Stimulated activated CD4-positive, alpha-beta T cell treated with anti-CD3 and anti-CD28 coated beads, Interleukin-2, amount 100 ng/mL, for 48 hours (primary cell): ENCODE measurements around the gene PRRT3.
A peak's percentile ranks its signal among the peaks of the same experiment; 100 is the strongest.
"Not testable (repeated sequence)": the region's sequence is repeated elsewhere in the genome, so short reads cannot be mapped to it uniquely, and the experiment has no call there.

ENCODE experiments used
- DNase-seq, 2 donors: peaks; one replicate each; pipeline ENCODE4 v3.0.0-alpha.2; 2020

The PRRT3 gene

DNA sequence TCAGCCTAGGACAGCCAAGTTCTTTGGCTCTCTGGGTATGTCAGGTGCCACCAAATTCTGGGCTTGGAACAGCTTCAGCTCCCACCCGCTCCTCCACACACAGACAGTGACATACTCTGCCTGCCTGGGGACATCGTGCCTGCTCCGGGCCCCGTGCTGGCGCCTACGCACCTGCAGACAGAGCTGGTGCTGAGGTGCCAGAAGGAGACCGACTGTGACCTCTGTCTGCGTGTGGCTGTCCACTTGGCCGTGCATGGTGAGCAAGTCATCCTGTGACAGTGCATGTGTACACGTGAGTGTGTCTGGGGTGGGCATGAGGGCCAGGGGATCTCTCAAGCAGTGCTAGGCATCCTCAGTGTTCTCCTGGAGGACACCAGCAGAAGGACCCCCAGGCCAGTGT, 34.4 kb downstream of the PRRT3 start:
- no peak for DNase-seq

DNA sequence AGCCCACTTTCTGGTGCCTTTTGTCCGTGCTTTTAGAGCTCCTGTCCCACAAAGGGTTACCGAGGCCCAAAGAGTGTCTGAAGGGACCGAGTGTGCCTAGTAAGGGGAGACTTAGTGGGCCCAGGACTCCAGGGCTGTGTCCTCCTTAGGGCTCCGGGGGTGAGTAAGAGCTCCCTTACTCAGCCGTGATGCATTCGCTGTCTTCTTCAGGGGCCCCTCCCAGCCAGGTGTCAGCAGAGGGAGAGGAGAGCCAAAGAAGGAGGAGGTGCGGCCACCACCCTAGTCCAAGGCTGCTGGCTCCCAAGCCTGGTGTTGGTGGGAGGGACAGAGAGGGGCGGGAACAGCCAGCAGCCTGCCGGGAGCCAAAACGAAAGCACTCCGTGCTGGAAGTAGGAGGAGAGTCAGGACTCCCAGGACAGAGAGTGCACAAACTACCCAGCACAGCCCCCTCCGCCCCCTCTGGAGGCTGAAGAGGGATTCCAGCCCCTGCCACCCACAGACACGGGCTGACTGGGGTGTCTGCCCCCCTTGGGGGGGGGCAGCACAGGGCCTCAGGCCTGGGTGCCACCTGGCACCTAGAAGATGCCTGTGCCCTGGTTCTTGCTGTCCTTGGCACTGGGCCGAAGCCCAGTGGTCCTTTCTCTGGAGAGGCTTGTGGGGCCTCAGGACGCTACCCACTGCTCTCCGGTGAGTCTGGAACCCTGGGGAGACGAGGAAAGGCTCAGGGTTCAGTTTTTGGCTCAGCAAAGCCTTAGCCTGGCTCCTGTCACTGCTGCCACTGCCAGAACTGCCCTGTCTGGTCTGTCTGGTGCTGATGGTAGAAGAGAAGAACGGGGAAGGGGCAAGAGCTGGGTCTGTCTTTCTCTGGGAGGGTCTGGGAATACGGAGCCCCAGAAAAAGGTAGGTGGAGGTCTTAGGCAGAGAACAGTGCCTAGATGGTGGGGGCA, 35.2 kb downstream of the PRRT3 start, which contains the start of gene IL17RC:
Gene IL17RC (plus strand): TSS at position 365 of the 947 bp plus-strand sequence. CDS start 218 bp downstream, at position 583.
- DNase-seq, result peak in 1 of 2 donors; percentile 42

DNA sequence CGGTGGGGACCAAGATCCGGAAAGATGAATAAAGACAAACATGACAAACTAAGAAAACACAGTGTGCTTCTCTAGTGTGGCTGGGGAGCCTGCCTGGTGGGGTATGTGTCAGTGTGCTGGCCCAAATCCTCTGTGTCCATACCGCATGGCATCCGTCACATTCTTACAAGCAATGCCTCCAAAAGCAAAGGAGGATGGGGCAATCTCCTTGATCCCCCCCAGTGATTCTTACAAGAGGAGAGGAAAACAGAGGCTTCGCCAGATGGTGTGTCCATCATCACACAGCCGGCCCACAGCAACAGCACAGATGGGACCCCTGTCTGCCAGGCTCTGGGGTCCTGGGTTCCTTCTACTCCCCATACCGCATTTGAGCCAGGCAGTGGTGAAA, 35.9 kb downstream of the PRRT3 start:
- DNase-seq, result no peak

DNA sequence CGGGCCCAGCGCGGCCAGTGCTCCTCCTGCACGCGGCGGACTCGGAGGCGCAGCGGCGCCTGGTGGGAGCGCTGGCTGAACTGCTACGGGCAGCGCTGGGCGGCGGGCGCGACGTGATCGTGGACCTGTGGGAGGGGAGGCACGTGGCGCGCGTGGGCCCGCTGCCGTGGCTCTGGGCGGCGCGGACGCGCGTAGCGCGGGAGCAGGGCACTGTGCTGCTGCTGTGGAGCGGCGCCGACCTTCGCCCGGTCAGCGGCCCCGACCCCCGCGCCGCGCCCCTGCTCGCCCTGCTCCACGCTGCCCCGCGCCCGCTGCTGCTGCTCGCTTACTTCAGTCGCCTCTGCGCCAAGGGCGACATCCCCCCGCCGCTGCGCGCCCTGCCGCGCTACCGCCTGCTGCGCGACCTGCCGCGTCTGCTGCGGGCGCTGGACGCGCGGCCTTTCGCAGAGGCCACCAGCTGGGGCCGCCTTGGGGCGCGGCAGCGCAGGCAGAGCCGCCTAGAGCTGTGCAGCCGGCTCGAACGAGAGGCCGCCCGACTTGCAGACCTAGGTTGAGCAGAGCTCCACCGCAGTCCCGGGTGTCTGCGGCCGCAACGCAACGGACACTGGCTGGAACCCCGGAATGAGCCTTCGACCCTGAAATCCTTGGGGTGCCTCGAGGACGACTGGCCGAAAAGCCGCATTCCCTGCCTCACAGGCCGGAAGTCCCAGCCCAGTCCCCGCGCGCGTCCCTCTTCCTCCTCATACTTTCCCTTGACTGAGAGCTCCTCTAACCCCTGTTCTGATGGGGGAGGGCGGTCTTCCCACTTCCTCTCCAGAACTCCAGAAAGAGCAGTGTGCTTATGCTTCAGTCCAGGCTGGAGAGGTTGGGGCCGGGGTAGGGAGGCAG, 36.7 kb downstream of the PRRT3 start:
- no peak for DNase-seq

DNA sequence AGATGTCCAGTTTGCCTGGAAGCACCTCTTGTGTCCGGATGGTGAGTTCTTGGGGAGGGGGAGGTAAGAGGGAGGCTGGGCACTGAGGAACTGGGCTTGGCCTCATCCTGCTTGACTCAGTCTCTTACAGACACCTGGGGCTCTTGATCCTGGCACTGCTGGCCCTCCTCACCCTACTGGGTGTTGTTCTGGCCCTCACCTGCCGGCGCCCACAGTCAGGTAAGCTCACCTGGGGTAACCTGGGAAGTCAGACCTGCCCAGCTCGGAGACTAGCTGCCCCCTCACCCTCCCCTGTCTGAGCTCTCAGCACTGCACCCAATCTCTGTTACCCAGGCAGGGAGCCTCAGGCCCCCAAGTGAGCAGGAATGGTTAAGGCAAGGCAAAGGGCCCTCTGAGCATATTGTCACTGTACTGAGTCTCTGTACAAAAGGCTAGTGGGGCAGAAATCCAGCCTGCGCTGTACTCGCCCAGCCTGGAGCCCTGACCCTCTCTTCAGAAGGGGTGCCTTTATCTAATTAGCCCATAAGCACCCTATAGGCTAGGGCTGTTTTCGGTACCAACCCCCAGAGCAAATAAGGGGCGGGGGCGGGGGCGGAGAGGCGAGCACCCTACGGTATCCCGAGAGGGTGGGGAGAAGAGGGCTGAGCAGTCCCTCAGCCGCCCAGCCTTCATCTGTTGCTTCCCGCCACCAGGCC, 37.5 kb downstream of the PRRT3 start:
- no peak for DNase-seq

DNA sequence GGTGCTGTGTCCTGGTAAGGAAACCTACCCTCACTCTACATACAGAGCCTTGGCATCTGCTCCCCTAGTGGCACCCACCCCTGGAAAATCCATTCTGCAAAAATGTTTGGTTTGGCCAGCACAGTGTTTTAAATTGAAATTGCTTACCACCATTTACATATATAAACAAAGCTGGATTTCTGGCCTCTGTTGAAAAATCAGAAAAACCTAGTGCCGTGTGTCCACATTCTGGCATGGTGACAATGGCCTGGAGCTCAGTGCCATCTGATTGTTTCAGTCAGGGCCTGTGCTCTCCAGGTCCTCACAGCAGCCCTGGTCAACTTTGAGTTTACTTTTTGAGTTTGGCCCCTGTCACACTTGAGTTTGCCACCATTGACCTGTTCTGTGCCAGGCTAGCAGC, 38.2 kb downstream of the PRRT3 start:
- DNase-seq, result no peak

DNA sequence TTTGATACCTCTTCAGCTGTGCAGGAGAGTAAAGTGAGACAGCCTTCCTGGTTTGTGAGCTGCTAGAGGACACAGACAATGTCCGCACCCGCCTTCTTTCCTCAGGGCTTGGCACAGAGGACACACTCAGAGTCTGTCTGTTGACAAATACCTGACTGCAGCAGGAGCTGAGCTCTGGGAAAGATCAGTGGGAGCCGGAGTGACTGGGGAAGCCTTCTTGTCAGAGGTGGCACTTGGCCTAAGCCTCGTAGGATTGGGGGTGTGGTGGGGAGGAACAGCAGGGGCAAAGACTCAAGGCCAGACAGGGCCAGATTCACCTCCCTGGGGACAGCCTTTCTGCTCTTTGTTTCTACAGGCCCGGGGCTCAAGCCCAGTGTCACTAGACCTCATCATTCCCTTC, 38.6 kb downstream of the PRRT3 start:
- DNase-seq, result no peak

DNA sequence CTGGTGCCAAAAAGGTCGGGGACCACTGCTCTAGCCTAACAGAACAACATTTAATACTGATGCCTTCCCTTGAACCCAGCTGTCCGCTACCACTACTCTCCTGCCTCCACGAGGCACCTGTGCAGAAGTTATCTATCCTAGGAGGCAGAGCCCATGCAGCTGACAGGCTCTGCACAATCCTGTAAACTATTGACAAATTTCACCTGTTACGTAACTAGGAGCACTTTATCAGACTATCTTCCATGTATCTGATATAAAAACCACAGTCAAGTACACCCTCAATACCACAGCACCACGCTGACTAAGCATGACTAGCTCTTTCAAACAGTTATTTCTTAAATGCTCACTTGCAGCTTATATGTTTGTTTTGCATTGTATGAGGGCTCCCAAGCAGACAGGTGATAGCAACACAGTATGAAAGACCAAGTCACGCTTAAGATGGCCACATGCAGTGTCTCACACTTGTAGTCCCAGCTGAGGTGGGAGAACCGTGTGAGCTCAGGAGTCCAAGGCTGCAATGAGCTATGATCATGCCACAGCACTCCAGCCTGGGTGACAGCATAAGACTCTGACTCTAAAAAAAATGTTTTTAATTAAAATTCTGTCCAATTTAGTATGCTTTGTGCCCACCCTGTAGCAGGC, 39.8 kb downstream of the PRRT3 start:
- DNase-seq, result no peak

DNA sequence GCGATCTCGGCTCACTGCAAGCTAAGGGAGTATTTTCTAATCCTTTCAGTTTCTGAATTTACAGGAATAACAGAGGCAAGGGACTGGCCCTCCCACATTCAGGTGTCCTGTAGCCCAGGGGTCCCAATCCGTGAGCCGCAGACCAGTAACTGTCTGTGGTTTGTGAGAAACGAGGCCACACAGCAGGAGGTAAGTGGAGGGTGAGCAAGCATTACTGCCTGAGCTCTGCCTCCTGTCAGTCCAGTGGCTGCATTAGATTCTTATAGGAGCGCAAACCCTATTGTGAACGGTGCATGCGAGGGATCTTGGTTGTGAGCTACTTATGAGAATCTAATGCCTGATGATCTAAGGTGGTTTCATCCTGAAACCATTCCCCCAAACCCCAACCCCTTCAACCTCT, 40.3 kb downstream of the PRRT3 start:
- no peak for DNase-seq

DNA sequence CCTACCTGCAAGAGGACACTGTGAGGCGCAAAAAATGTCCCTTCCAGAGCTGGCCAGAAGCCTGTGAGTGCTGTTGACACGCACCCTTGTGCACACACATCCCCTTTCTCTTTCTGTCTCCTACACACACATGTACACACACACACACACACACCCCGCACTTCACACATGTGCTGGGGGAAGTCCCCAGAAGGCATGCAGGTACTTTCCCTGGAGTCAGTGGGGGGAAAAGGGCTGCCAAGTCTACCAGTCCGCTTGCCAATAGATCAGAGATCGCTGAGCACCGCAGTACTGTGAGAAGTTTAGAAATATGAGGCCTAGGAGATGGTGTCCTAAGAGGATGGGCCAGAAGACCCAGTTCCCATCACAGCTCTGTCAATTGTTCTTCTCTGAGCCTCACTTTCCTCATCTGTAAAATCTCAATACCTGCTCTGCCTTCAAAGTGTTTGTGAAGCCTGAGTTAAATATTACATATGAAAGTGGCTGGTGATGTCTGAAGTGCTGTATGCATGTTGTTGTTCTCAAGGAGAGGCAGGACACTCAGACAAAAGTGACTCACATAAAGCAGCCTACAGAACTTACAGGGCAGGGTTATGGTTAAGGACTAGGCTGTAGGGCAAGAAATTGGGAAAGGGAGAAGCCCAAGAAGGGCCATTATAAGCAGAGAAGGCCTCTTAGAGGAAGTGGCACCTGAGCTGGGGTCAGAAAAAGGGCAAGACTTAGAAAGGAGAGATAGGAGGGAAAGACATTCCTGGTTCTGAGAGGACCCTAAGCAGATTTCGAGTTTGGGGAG, 42.8 kb downstream of the PRRT3 start:
- no peak for DNase-seq

DNA sequence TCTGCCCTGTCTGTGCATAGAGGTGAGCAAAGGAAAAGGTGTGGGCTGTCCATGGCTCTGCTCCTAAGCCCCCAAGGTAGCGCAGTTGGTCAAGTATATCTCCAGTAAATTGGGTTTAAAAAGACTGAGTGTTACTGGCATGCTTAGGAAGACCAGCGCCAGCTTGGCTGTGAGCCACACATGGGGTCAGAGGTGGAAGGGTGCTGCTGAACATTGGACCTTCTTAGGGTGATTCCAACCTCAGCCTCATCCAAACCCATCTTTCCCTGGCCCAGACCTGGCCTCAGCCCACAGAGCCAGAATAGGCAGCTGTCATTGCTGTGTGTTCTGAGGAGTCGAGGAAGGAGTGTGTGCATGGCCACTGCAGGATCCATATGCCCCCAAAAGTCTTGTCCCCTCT, 43.9 kb downstream of the PRRT3 start:
- DNase-seq, result no peak

DNA sequence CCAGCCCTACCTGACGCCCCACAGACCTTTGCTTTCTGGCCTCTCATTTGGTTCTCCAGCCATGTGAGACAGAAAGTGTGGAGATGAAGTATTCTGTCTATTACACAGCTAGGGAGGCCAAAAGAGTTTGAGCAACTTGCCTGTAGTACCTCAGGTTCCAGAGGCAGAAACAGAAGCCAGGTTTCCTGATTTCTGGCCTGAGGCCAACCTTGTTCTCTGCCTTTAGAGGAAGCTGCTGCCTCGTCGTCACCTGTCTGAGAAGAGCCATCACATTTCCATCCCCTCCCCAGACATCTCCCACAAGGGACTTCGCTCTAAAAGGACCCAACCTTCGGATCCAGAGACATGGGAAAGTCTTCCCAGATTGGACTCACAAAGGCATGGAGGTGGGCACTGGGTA, 45.7 kb downstream of the PRRT3 start:
- no peak for DNase-seq

DNA sequence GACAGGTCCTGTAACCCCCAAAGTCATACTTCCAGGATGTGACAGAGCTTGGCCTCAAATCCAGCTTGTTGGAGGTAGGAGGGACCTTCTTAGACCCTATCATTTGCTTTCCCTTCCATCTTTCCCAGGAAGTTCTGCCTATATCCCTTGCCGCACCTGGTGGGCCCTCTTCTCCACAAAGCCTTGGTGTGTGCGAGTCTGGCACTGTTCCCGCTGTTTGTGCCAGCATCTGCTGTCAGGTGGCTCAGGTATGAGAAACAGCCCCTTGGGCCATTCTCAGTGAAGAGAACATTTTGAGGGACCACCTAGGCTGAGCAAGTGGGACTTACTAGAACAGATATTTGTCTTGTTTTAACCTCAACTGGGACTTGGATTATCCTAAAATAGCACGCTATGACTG, 48.3 kb downstream of the PRRT3 start:
- no peak for DNase-seq

DNA sequence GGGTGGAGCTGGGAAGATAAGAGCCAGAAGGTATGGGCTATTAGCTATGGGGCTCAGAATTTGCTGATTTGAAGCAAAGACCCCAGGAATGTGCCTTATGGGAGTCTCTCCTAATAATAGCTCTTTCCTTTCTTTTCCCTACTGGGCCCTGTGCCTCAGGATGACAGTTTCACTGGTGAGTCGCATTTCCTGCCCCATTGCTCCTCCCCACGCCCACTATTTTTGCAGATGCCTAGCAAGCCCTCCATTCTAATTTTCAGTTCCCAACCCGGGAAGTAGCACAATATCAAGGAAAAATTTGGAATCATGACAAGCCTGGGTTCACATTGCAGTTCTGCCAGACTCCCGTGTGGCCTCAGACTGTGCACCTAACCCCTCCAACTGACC, 49.0 kb downstream of the PRRT3 start:
- no peak for DNase-seq

DNA sequence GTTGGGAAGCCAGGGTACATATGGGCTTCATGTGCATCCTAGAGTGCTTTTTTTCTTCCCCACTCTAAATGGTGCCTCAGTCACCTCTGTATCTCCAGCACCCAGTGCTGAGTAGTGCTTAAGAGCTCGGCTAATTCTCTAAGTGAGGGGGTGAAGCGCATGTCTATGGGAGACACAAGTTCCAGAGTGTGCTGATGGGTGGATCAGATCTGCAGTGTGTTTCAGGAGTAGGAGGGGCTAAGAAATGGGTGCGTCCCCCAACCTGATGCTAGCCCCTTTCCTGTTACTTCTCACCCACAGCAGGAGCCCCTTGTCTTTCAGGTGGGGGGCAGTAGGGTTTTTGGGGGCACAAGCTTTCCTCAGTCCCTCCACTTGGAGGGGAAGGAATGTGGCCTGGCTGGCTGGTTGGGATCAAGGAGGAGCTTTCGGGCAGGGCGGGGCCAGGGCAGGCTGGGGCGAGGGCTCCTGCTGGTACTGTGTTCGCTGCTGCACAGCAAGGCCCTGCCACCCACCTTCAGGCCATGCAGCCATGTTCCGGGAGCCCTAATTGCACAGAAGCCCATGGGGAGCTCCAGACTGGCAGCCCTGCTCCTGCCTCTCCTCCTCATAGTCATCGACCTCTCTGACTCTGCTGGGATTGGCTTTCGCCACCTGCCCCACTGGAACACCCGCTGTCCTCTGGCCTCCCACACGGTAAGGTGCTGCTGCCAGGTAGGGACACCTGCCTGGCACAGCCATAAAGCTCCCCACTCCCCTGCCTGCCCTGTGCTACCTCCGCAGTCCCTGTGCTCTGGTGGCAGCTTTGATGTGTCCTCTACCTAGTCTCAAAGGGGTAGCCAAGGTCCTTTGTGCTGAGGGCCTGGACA, 49.6 kb downstream of the PRRT3 start, which contains the start of gene IL17RE:
Gene IL17RE (plus strand): TSS at position 477 of the 866 bp plus-strand sequence. CDS start 85 bp downstream, at position 562.
- no peak for DNase-seq

DNA sequence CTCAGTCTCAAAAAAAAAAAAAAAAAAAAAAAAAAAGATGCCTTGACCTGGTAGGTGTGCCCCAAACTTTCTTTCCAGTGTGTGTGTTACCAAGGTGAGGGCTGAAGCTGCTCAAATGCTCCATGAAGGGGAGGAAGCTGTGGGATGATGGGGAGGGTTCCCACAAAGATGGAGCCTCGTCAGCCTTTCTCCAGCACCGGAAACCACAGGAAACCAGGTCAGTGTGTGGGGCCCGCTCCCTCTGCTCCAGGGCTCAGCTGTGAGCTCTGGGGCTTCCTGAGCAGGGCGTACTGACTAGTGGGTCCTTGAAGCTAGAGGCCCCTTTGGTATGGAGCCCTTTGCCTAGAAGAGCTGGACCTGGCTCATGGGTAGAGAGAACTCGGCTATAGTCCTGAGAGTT, 50.2 kb downstream of the PRRT3 start:
- DNase-seq, result no peak

DNA sequence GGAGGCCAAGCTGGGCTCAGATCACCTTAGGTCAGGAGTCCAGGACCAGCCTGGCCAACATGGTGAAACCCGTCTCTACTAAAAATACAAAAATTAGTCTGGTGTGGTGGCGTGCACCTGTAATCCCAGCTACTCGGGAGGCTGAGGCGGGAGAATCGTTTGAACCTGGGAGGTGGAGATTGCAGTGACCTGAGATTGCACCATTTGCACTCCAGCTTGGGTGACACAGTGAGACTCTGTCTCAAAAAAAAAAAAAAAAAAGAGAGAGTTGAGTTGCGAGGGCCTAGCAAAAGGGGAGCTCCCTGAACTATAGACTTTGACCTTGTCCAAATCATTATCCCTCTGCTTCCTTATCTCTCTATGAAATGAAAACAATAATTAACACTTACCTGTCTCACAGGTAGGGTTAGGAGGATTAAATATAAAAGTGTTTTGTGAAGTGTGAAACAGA, 51.2 kb downstream of the PRRT3 start:
- DNase-seq, result not testable (repeated sequence)

DNA sequence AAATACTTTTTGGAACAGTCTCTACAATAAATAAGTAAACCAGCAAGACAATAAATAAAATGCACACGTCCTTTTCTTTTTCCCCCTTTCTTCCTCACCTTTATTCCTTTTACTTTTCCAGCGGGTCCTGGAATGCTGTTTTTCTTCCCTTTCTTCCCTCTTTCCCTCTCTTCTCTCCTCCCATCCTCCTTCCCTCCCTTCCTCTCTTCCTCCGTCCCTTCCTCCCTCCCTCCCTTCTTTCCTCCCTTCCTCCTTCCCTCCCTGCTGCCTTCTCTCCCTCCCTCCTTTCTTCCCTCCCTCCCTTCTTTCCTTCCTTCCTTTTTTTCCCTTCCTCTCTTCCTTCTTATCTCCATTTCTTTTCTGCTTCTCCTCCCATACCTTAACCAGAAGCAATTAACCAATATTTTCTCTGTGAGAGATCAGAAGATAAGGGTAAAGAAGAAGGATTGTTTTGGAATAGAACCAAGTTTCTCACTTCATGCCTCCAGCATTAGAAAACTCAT, 52.9 kb downstream of the PRRT3 start:
- no peak for DNase-seq

DNA sequence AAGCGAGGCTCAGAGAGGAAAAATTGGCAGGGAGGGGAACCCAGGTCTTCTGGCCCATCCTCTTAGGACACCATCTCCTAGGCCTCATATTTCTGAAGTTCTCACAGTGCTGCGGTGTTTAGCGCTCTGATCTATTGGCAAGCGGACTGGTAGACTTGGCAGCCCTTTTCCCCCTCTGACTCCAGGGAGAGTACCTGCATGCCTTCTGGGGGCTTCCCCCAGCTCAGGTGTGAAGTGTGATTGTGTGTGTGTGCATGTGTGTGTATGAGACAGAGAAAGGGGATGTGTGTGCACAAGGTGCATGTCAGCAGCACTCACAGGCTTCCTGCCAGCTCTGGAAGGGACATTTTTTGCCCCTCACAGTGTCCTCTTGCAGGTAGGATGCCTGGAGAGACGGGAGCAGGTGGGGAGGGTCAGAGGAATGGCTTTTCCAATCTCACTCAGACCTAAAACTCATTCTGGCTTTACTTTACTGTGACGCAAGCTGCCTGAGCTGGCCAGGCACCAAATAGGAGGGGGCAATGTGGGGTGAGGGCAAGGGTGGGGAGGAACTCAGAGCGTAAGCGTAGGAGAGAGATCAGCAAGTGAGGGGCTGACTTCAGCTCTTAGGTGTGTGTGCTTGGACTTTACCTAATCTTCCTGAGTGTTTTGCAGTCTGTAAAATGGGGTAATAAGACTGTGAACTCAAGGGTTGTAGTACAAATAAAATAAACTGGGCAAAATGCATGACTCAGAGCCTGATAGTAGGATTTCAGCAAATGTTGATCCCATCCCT, 53.6 kb downstream of the PRRT3 start:
- no peak for DNase-seq
